NCI-H2196 treated with DMSO at 0.1 percent for 48 hours (cell line): ENCODE measurements around the gene LAPTM5.
"Not testable (repeated sequence)": the region's sequence is repeated elsewhere in the genome, so short reads cannot be mapped to it uniquely, and the experiment has no call there.

ENCODE experiments used
- DNase-seq: peaks from one replicate; lab custom pipeline; 2025; ENCODE audit not compliant: unreplicated experiment; lab: John Stamatoyannopoulos, UW

The LAPTM5 gene

GRCh38 chr1:30698401-30698981 is 59.1 kb downstream of the LAPTM5 start:
- no peak for DNase-seq

- no peak for DNase-seq
Observed at GRCh38 chr1:30697571-30698376, 59.8 kb downstream of the LAPTM5 start.

- no peak for DNase-seq
Observed at GRCh38 chr1:30696831-30697230, 60.7 kb downstream of the LAPTM5 start.

GRCh38 chr1:30695439-30695841 is 62.1 kb downstream of the LAPTM5 start:
- DNase-seq, result no peak

- no peak for DNase-seq
Observed at GRCh38 chr1:30694280-30695175, 63.0 kb downstream of the LAPTM5 start.

- no peak for DNase-seq
Observed at GRCh38 chr1:30693822-30694221, 63.8 kb downstream of the LAPTM5 start.

- DNase-seq, result no peak
Observed at GRCh38 chr1:30693366-30693765, 64.2 kb downstream of the LAPTM5 start.

- no peak for DNase-seq
Observed at GRCh38 chr1:30692948-30693301, 64.6 kb downstream of the LAPTM5 start.

- no peak for DNase-seq
Observed at GRCh38 chr1:30692201-30692947, 65.2 kb downstream of the LAPTM5 start.

GRCh38 chr1:30691480-30691879 is 66.1 kb downstream of the LAPTM5 start:
- DNase-seq, result no peak

GRCh38 chr1:30689901-30690645 is 67.5 kb downstream of the LAPTM5 start:
- DNase-seq, result no peak

GRCh38 chr1:30688920-30689794 is 68.4 kb downstream of the LAPTM5 start:
- no peak for DNase-seq

GRCh38 chr1:30688516-30688915 is 69.1 kb downstream of the LAPTM5 start:
- DNase-seq, result not testable (repeated sequence)

GRCh38 chr1:30687886-30688285 is 69.7 kb downstream of the LAPTM5 start:
- DNase-seq, result no peak

- DNase-seq, result no peak
Observed at GRCh38 chr1:30686236-30686935, 71.2 kb downstream of the LAPTM5 start.

- DNase-seq, result no peak
Observed at GRCh38 chr1:30685796-30686165, 71.8 kb downstream of the LAPTM5 start.

GRCh38 chr1:30684881-30685795 is 72.4 kb downstream of the LAPTM5 start:
- DNase-seq, result no peak

GRCh38 chr1:30684259-30684658 is 73.3 kb downstream of the LAPTM5 start:
- no peak for DNase-seq
